Measurements from ENCODE around the gene HRC. TPM values are rescaled to one million over a fixed set of nuclear protein-coding genes. Genes with fewer than 3 reads are reported as not detected.

Gene HRC
- total RNA-seq, 1 experiment from 2014 or later: not detected

DNA sequence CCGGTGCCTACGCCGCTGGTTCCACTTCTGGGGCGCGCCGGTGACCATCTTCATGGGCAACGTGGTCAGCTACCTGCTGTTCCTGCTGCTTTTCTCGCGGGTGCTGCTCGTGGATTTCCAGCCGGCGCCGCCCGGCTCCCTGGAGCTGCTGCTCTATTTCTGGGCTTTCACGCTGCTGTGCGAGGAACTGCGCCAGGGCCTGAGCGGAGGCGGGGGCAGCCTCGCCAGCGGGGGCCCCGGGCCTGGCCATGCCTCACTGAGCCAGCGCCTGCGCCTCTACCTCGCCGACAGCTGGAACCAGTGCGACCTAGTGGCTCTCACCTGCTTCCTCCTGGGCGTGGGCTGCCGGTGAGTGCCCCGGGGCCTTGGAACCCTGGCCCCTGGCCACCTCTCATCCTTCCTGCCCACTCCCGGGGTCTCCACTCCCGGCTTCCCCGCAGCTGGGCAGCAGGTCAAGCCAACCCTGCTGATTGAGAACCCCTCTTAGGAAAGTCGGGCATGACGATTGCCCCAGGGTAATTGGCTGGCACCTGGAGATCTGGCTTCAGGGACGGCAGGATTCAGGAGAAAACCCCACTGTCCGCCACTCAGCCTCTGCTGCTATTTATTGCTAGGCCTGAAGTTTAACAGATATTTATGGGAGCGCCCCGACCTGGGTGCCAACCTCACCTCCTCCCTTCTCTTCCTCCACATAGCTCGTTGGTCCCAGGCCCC lies 41.5 kb upstream of the HRC start:
- Mint-ChIP-seq H3K27me3 (ENCODE audit: insufficient read depth, unreplicated experiment) (no peaks in the 10 kb centered on the region), H3K4me3 (ENCODE audit: unreplicated experiment) (no peak overlapping the region), H3K4me1 (ENCODE audit: insufficient read depth, unreplicated experiment) (no peaks in the 10 kb centered on the region), H3K27ac (ENCODE audit: low read depth, unreplicated experiment) (no peak overlapping the region), H3K9me3 (ENCODE audit: unreplicated experiment) (no peaks in the 10 kb centered on the region), H3K36me3 (ENCODE audit: insufficient read depth, unreplicated experiment) (peaks cover 25% of the 10 kb centered on the region)
- intact Hi-C loops (cut with micrococcal nuclease): loop anchor here (5.0 kb wide), 1 partner anchor 39 kb away; the partner anchor contains the start of genes HRC and TRPM4
- TF ChIP-seq, protein P1, sequence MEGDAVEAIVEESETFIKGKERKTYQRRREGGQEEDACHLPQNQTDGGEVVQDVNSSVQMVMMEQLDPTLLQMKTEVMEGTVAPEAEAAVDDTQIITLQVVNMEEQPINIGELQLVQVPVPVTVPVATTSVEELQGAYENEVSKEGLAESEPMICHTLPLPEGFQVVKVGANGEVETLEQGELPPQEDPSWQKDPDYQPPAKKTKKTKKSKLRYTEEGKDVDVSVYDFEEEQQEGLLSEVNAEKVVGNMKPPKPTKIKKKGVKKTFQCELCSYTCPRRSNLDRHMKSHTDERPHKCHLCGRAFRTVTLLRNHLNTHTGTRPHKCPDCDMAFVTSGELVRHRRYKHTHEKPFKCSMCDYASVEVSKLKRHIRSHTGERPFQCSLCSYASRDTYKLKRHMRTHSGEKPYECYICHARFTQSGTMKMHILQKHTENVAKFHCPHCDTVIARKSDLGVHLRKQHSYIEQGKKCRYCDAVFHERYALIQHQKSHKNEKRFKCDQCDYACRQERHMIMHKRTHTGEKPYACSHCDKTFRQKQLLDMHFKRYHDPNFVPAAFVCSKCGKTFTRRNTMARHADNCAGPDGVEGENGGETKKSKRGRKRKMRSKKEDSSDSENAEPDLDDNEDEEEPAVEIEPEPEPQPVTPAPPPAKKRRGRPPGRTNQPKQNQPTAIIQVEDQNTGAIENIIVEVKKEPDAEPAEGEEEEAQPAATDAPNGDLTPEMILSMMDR (IDR thresholded peaks at IDR 0.05; ENCODE audit: unreplicated experiment): no peak
- ChIA-PET CTCF (interaction anchor here (0.7 to 1.0 kb wide), 4 partner anchors 28 to 199 kb away, joined by 3 to 5 read pairs (median 4); no protein-coding TSS in a partner anchor), POLR2A (interaction anchor here (0.6 to 1.6 kb wide), 3 partner anchors 7 to 182 kb away, joined by 3 to 4 read pairs (median 3); partner anchors contain the start of gene LIN7B)
- DNase-seq (ENCODE audit: unreplicated experiment): no peak
- no TSS peak for BruUV-seq (replicated peaks)

DNA sequence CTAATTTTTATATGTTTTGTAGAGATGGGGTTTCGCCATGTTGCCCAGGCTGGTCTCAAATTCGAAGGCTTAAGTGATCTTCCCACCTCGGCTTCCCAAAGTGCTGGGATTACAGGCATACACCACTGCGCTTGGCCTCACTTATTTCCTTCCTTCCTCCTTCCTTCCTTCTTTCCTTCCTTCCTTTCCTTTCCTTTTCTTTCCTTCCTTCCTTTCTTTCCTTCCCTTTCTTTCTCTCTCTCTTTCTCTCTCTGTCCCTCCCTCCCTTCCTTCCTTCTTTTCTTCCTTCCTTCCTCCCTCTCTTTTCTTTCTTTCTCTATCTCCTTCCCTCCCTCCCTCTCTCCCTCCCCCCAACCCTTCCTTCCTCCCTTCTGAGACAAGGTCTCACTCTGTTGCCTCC lies 39.2 kb upstream of the HRC start:
- ChIA-PET CTCF (no interaction called here), POLR2A (no interaction called here)
- TF ChIP-seq, protein P1 (IDR thresholded peaks at IDR 0.05; ENCODE audit: unreplicated experiment): no peak
- no peak overlapping the region for H3K27ac Mint-ChIP-seq (ENCODE audit: low read depth, unreplicated experiment)
- no peaks in the 10 kb centered on the region for H3K9me3 Mint-ChIP-seq (ENCODE audit: unreplicated experiment)
- H3K27me3 Mint-ChIP-seq (ENCODE audit: insufficient read depth, unreplicated experiment): no peaks in the 10 kb centered on the region
- intact Hi-C loops (cut with micrococcal nuclease): no loop called here
- no peak for DNase-seq (ENCODE audit: unreplicated experiment)
- no peaks in the 10 kb centered on the region for H3K4me1 Mint-ChIP-seq (ENCODE audit: insufficient read depth, unreplicated experiment)
- H3K4me3 Mint-ChIP-seq (ENCODE audit: unreplicated experiment): no peak overlapping the region
- peaks cover 18% of the 10 kb centered on the region for H3K36me3 Mint-ChIP-seq (ENCODE audit: insufficient read depth, unreplicated experiment)
- no TSS peak for BruUV-seq (replicated peaks)

DNA sequence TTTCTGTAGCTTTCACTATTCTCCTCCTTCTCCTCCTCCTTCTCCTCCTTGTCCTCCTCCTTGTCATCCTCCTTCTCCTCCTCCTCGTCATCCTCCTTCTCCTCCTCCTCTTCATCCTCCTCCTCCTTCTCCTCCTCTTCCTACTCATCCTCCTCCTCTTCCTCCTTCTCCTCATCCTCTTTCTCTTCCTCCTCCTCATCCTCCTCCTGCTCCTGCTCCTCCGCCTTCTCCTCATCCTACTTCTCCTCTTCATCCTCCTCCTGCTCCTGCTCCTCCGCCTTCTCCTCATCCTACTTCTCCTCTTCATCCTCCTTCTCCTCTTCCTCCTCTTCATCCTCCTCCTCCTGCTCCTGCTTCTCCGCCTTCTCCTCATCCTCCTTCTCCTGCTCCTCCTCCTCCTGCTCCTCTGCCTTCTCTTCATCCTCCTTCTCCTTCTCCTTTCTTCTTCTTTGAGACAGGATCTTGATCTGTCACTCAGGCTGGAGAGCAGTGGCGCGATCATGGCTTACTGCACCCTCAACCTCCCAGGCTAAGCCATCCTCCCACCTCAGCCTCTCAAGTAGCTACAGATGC lies 38.7 kb upstream of the HRC start:
- ChIA-PET CTCF (interaction anchor here (0.6 kb wide), 1 partner anchor 195 kb away, joined by 3 read pairs; no protein-coding TSS in a partner anchor), POLR2A (no interaction called here)
- BruUV-seq (replicated peaks): no TSS peak
- intact Hi-C loops (cut with micrococcal nuclease): no loop called here
- no peak overlapping the region for H3K4me3 Mint-ChIP-seq (ENCODE audit: unreplicated experiment)
- H3K27ac Mint-ChIP-seq (ENCODE audit: low read depth, unreplicated experiment): no peak overlapping the region
- TF ChIP-seq, protein P1 (IDR thresholded peaks at IDR 0.05; ENCODE audit: unreplicated experiment): no peak
- no peaks in the 10 kb centered on the region for H3K4me1 Mint-ChIP-seq (ENCODE audit: insufficient read depth, unreplicated experiment)
- no peak for DNase-seq (ENCODE audit: unreplicated experiment)
- peaks cover 18% of the 10 kb centered on the region for H3K36me3 Mint-ChIP-seq (ENCODE audit: insufficient read depth, unreplicated experiment)
- no peaks in the 10 kb centered on the region for H3K27me3 Mint-ChIP-seq (ENCODE audit: insufficient read depth, unreplicated experiment)
- no peaks in the 10 kb centered on the region for H3K9me3 Mint-ChIP-seq (ENCODE audit: unreplicated experiment)

DNA sequence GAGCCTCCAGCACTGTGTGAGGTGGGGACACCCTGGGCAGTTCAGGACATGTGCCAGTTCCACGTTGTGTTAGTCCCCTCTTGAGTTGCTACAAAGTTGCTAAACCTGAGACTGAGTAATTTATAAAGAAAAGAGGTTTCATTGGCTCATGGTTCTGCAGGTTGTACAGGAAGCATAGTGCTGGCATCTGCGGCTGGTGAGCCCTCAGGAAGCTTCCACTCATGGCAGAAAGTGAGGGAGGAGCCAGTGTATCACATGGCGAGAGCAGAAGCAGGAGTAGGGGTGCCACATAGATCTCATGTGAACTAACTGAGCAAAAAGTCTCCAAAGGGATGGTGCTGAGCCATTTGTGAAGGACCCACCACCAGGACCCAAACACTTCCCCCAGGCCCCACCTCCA lies 35.6 kb upstream of the HRC start:
- H3K9me3 Mint-ChIP-seq (ENCODE audit: unreplicated experiment): no peaks in the 10 kb centered on the region
- ChIA-PET POLR2A (no interaction called here), CTCF (interaction anchor here (0.6 kb wide), 1 partner anchor 58 kb away, joined by 3 read pairs; no protein-coding TSS in a partner anchor)
- no TSS peak for BruUV-seq (replicated peaks)
- no peaks in the 10 kb centered on the region for H3K27me3 Mint-ChIP-seq (ENCODE audit: insufficient read depth, unreplicated experiment)
- H3K27ac Mint-ChIP-seq (ENCODE audit: low read depth, unreplicated experiment): no peak overlapping the region
- no peaks in the 10 kb centered on the region for H3K4me1 Mint-ChIP-seq (ENCODE audit: insufficient read depth, unreplicated experiment)
- TF ChIP-seq, protein P1 (IDR thresholded peaks at IDR 0.05; ENCODE audit: unreplicated experiment): no peak
- no peak for DNase-seq (ENCODE audit: unreplicated experiment)
- intact Hi-C loops (cut with micrococcal nuclease): no loop called here
- peaks cover 13% of the 10 kb centered on the region for H3K36me3 Mint-ChIP-seq (ENCODE audit: insufficient read depth, unreplicated experiment)
- H3K4me3 Mint-ChIP-seq (ENCODE audit: unreplicated experiment): no peak overlapping the region

Data from MCF 10A (cell line).